ENCODE results near the gene SUGCT. TPM values are rescaled to one million over a fixed set of nuclear protein-coding genes. Genes with fewer than 3 reads are reported as not detected.

SUGCT gene
- total RNA-seq, 2 experiments from 2014 or later: not detected

DNA sequence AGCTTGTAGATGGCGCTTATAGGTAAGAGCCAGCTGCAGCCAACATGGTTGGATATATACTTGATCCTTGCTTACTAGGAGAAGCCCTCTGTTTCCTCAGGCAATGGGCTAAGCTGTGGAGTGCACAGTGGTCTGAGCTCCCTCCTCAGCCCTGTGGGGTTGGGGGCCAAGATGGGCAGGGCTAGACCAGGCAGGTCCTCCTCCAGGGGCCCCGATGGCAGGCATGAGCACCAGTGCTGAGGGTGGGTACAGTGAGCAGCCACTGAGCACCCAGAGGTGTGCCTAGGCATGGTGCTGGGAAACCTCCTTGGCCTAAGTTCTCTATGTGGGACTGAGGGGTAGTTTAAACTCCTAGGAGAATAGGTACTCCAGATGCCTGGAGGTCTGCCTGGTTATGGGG, 680.2 kb downstream of the SUGCT start:
- no peak for DNase-seq (ENCODE audit: low spot score)
- intact Hi-C loops (cut with micrococcal nuclease; ENCODE audit: unreplicated experiment): no loop called here
- ChIA-PET CTCF (ENCODE audit: unreplicated experiment) (no interaction called here), POLR2A (interaction anchor here (0.9 to 2.8 kb wide), 3 partner anchors 11 to 36 kb away, joined by 3 to 5 read pairs (median 3); no protein-coding TSS in a partner anchor)
- TF ChIP-seq, protein P1, sequence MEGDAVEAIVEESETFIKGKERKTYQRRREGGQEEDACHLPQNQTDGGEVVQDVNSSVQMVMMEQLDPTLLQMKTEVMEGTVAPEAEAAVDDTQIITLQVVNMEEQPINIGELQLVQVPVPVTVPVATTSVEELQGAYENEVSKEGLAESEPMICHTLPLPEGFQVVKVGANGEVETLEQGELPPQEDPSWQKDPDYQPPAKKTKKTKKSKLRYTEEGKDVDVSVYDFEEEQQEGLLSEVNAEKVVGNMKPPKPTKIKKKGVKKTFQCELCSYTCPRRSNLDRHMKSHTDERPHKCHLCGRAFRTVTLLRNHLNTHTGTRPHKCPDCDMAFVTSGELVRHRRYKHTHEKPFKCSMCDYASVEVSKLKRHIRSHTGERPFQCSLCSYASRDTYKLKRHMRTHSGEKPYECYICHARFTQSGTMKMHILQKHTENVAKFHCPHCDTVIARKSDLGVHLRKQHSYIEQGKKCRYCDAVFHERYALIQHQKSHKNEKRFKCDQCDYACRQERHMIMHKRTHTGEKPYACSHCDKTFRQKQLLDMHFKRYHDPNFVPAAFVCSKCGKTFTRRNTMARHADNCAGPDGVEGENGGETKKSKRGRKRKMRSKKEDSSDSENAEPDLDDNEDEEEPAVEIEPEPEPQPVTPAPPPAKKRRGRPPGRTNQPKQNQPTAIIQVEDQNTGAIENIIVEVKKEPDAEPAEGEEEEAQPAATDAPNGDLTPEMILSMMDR (conservative IDR thresholded peaks at IDR 0.05; ENCODE audit: low read length): no peak
- peaks cover 26% of the 10 kb centered on the region for H3K36me3 ChIP-seq (ENCODE audit: insufficient read depth, low read length)
- peaks cover 32% of the 10 kb centered on the region for H3K9me3 ChIP-seq (ENCODE audit: low read length)
- no peaks in the 10 kb centered on the region for H3K9me2 ChIP-seq (ENCODE audit: insufficient read depth, low read length)
- no TSS peak for BruUV-seq (replicated peaks)
- H3K4me1 ChIP-seq (ENCODE audit: insufficient read depth, low read length, poor library complexity, severe bottlenecking): peaks cover 33% of the 10 kb centered on the region
- no peaks in the 10 kb centered on the region for H3K79me2 ChIP-seq (ENCODE audit: insufficient read depth, low read depth, low read length)
- H4K20me1 ChIP-seq (ENCODE audit: insufficient read depth, low read length): no peaks in the 10 kb centered on the region
- H3K4me3 ChIP-seq (ENCODE audit: low read depth, low read length, poor library complexity, severe bottlenecking): no peak overlapping the region
- no peak overlapping the region for H2AFZ ChIP-seq (ENCODE audit: low read length)
- no peak overlapping the region for H3K4me2 ChIP-seq (ENCODE audit: low read length)
- no peak overlapping the region for H3K27ac ChIP-seq (ENCODE audit: low read depth, low read length, poor library complexity, severe bottlenecking)

DNA sequence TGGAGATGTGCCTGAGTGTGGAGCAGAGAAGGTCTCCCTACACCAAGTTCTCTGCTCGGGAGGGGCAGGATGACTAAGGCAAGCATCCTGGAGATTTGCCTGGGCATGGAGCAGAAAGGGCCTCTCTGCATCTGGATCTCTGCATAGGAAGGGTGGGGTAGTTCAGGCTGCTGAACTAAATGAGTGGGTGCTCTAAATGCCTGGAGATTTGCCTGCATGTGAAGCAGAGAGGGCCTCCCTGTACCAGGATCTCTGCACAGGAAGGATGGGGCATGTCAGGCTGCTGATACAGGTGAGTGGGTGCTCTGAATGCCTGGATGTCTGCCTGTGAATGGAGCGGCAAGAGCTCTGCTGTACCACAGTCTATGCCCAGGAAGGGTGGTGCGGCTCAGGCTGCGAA, 680.7 kb downstream of the SUGCT start:
- H3K4me1 ChIP-seq (ENCODE audit: insufficient read depth, low read length, poor library complexity, severe bottlenecking): peaks cover 29% of the 10 kb centered on the region
- POLR2A ChIA-PET: interaction anchor here (1.0 to 2.8 kb wide), 2 partner anchors 10 to 792 kb away, joined by 3 to 5 read pairs; no protein-coding TSS in a partner anchor
- BruUV-seq (replicated peaks): no TSS peak
- no peak overlapping the region for H3K4me3 ChIP-seq (ENCODE audit: low read depth, low read length, poor library complexity, severe bottlenecking)
- no peak overlapping the region for H3K4me2 ChIP-seq (ENCODE audit: low read length)
- H3K27ac ChIP-seq (ENCODE audit: low read depth, low read length, poor library complexity, severe bottlenecking): no peak overlapping the region
- H3K79me2 ChIP-seq (ENCODE audit: insufficient read depth, low read depth, low read length): no peaks in the 10 kb centered on the region
- TF ChIP-seq, protein P1 (conservative IDR thresholded peaks at IDR 0.05; ENCODE audit: low read length): no peak
- no peak for TF ChIP-seq EZH2phosphoT487 (IDR thresholded peaks at IDR 0.05; ENCODE audit: borderline replicate concordance, low read depth, low read length)
- DNase-seq (ENCODE audit: low spot score): no peak
- H3K9me2 ChIP-seq (ENCODE audit: insufficient read depth, low read length): no peaks in the 10 kb centered on the region
- peaks cover 26% of the 10 kb centered on the region for H3K36me3 ChIP-seq (ENCODE audit: insufficient read depth, low read length)
- CTCF ChIA-PET (ENCODE audit: unreplicated experiment): no interaction called here
- intact Hi-C loops (cut with micrococcal nuclease; ENCODE audit: unreplicated experiment): no loop called here
- peaks cover 32% of the 10 kb centered on the region for H3K9me3 ChIP-seq (ENCODE audit: low read length)
- no peaks in the 10 kb centered on the region for H4K20me1 ChIP-seq (ENCODE audit: insufficient read depth, low read length)
- H2AFZ ChIP-seq (ENCODE audit: low read length): no peak overlapping the region

DNA sequence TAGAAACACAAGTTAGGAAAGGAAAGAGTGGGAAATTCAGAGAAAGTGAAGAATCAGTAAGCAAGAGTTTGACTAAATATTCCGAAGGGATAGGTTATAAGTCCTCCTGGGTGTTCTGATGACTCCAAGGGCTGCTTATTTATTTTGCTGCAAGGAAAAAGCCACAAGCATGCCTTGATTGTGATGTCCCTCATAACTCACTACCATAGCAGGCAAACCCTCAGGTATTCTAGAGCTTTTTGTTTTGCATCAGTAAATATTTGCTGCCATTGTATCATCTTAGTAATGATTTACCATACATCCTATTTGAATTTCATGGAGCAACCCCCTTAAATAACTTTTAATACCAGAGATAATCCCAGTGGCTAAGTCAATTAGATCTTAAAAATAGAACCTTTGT, 688.1 kb downstream of the SUGCT start:
- H4K20me1 ChIP-seq (ENCODE audit: insufficient read depth, low read length): no peaks in the 10 kb centered on the region
- POLR2A ChIA-PET: no interaction called here
- no peak for DNase-seq (ENCODE audit: low spot score)
- peaks cover 11% of the 10 kb centered on the region; the same call in 1 of the 2 replicates for H3K9me3 ChIP-seq (ENCODE audit: low read length)
- H3K4me2 ChIP-seq (ENCODE audit: low read length): no peak overlapping the region
- H3K4me3 ChIP-seq (ENCODE audit: low read depth, low read length, poor library complexity, severe bottlenecking): no peak overlapping the region
- H3K27ac ChIP-seq (ENCODE audit: low read depth, low read length, poor library complexity, severe bottlenecking): no peak overlapping the region
- H3K4me1 ChIP-seq (ENCODE audit: insufficient read depth, low read length, poor library complexity, severe bottlenecking): peaks cover 13% of the 10 kb centered on the region
- TF ChIP-seq, protein P1 (conservative IDR thresholded peaks at IDR 0.05; ENCODE audit: low read length): no peak
- TF ChIP-seq EZH2phosphoT487 (IDR thresholded peaks at IDR 0.05; ENCODE audit: borderline replicate concordance, low read depth, low read length): no peak
- intact Hi-C loops (cut with micrococcal nuclease; ENCODE audit: unreplicated experiment): no loop called here
- CTCF ChIA-PET (ENCODE audit: unreplicated experiment): no interaction called here
- H3K36me3 ChIP-seq (ENCODE audit: insufficient read depth, low read length): no peaks in the 10 kb centered on the region; the same call in 1 of the 2 replicates
- H3K9me2 ChIP-seq (ENCODE audit: insufficient read depth, low read length): no peaks in the 10 kb centered on the region
- no TSS peak for BruUV-seq (replicated peaks)
- H3K79me2 ChIP-seq (ENCODE audit: insufficient read depth, low read depth, low read length): no peaks in the 10 kb centered on the region
- no peak overlapping the region for H2AFZ ChIP-seq (ENCODE audit: low read length)

All from OCI-LY7 (cell line).